ENCODE measurements around the gene P3H2.

- TF ChIP-seq FOXP2 (optimal IDR thresholded peaks at IDR 0.05; ENCODE audit: control extremely low read depth, extremely low read length, insufficient read depth) (no peak), POLR2AphosphoS5 (IDR thresholded peaks at IDR 0.05; ENCODE audit: borderline replicate concordance, low read depth, low read length) (no peak), EZH2 (IDR thresholded peaks at IDR 0.05) (no peak)
Observed at GRCh38 chr3:189945935-189946709, 174.6 kb downstream of the P3H2 start.
